Measurements from ENCODE around the gene USP34. TPM values are rescaled to one million over a fixed set of nuclear protein-coding genes. Genes with fewer than 3 reads are reported as not detected.

Gene USP34
- total RNA-seq, 1 experiment from 2014 or later: 91.4 TPM

DNA sequence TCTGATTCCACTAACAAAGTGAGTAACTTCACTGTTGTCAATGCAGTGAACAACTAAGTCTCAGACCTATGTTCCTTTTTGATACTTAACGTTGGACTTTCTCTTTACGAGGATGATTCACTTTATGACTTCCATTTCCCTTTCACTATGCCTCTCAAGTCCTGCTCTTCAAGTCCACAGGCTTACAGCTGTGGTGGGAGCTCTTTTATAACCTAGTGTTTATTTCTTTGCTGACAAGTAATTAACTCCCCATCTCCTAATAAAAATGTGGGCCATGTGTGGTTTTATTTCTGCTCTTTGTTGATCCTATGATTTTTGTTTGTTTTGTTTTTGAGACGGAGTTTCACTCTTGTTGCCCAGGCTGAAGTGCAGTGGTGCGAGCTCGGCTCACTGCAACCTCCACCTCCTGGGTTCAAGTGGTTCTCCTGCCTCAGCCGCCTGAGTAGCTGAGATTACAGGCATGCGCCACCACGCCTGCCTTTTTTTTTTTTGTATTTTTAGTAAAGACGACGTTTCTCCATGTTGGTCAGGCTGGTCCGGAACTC lies 142.1 kb downstream of the USP34 start:
- DNase-seq (ENCODE audit: low read depth, low spot score): peak; percentile 54

DNA sequence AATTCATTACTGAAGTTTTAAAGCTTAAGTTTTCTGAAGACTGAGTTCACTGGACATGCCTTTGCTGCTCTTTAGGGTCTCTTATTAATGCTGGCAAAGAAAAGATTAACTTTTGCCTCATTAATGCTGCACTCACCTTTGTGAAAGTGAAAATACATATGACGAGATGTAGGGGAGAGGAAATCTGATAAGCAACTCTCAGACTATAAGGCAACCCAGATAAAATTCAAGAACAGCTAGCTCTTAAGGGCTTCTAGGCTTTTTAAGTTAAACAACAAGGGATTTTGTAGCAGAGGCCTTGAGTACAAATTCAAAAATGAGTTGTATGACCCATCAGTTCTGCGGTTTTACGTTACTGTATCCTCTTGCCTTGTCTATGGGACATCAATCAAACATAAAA lies 143.7 kb downstream of the USP34 start:
- no peak for DNase-seq (ENCODE audit: low read depth, low spot score)
- H3K36me3 ChIP-seq (ENCODE audit: control insufficient read depth, insufficient read depth, low read length): peaks cover 23% of the 10 kb centered on the region; the same call in 1 of the 2 replicates
- H3K4me3 ChIP-seq (ENCODE audit: low read depth in 2 of 2, low read length in 2 of 2): no peak overlapping the region
- intact Hi-C loops (cut with micrococcal nuclease; ENCODE audit: unreplicated experiment) (no loop called here), in situ Hi-C loops (cut with HindIII; ENCODE audit: low pct_unique_long_range_greater_than_20kb, low sequenced_read_pairs) (no loop called here)
- TF ChIP-seq, protein P1, sequence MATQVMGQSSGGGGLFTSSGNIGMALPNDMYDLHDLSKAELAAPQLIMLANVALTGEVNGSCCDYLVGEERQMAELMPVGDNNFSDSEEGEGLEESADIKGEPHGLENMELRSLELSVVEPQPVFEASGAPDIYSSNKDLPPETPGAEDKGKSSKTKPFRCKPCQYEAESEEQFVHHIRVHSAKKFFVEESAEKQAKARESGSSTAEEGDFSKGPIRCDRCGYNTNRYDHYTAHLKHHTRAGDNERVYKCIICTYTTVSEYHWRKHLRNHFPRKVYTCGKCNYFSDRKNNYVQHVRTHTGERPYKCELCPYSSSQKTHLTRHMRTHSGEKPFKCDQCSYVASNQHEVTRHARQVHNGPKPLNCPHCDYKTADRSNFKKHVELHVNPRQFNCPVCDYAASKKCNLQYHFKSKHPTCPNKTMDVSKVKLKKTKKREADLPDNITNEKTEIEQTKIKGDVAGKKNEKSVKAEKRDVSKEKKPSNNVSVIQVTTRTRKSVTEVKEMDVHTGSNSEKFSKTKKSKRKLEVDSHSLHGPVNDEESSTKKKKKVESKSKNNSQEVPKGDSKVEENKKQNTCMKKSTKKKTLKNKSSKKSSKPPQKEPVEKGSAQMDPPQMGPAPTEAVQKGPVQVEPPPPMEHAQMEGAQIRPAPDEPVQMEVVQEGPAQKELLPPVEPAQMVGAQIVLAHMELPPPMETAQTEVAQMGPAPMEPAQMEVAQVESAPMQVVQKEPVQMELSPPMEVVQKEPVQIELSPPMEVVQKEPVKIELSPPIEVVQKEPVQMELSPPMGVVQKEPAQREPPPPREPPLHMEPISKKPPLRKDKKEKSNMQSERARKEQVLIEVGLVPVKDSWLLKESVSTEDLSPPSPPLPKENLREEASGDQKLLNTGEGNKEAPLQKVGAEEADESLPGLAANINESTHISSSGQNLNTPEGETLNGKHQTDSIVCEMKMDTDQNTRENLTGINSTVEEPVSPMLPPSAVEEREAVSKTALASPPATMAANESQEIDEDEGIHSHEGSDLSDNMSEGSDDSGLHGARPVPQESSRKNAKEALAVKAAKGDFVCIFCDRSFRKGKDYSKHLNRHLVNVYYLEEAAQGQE (IDR thresholded peaks at IDR 0.05; ENCODE audit: insufficient read depth in 1 of 2, low read depth in 2 of 2, low read length in 1 of 2): no peak
- TF ChIP-seq SIN3A (IDR thresholded peaks at IDR 0.05; ENCODE audit: borderline replicate concordance, insufficient read depth, low read depth, low read length): no peak
- TF ChIP-seq TCF7L2 (IDR thresholded peaks at IDR 0.05; ENCODE audit: low read depth, low read length): no peak
- TF ChIP-seq, protein P2, sequence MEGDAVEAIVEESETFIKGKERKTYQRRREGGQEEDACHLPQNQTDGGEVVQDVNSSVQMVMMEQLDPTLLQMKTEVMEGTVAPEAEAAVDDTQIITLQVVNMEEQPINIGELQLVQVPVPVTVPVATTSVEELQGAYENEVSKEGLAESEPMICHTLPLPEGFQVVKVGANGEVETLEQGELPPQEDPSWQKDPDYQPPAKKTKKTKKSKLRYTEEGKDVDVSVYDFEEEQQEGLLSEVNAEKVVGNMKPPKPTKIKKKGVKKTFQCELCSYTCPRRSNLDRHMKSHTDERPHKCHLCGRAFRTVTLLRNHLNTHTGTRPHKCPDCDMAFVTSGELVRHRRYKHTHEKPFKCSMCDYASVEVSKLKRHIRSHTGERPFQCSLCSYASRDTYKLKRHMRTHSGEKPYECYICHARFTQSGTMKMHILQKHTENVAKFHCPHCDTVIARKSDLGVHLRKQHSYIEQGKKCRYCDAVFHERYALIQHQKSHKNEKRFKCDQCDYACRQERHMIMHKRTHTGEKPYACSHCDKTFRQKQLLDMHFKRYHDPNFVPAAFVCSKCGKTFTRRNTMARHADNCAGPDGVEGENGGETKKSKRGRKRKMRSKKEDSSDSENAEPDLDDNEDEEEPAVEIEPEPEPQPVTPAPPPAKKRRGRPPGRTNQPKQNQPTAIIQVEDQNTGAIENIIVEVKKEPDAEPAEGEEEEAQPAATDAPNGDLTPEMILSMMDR (IDR thresholded peaks at IDR 0.05): no peak
- no peak for TF ChIP-seq POLR2AphosphoS5 (IDR thresholded peaks at IDR 0.05; ENCODE audit: low read depth, low read length)
- H3K9me3 ChIP-seq (ENCODE audit: control insufficient read depth, insufficient read depth, low read depth, low read length): no peaks in the 10 kb centered on the region
- ChIA-PET CTCF (no interaction called here), POLR2A (no interaction called here)
- no peak overlapping the region for H3K27ac ChIP-seq (ENCODE audit: low read length)
- no peaks in the 10 kb centered on the region for H3K27me3 ChIP-seq (ENCODE audit: control insufficient read depth, insufficient read depth, low read length)
- no TSS peak for BruUV-seq (replicated peaks)
- peaks cover 14% of the 10 kb centered on the region for H3K4me1 ChIP-seq (ENCODE audit: control insufficient read depth, insufficient read depth, low read length)
- no peak for ATAC-seq

More for the DNA sequence above, 142.1 kb downstream of the USP34 start:
- Histone ChIP-seq H3K4me1 (ENCODE audit: control insufficient read depth, insufficient read depth, low read length) (peaks cover 14% of the 10 kb centered on the region), H3K27me3 (ENCODE audit: control insufficient read depth, insufficient read depth, low read length) (no peaks in the 10 kb centered on the region), H3K4me3 (ENCODE audit: low read depth in 2 of 2, low read length in 2 of 2) (no peak overlapping the region), H3K27ac (ENCODE audit: low read length) (peak overlapping the region; percentile 19; the same call in 1 of the 2 replicates), H3K9me3 (ENCODE audit: control insufficient read depth, insufficient read depth, low read depth, low read length) (no peaks in the 10 kb centered on the region), H3K36me3 (ENCODE audit: control insufficient read depth, insufficient read depth, low read length) (peaks cover 31% of the 10 kb centered on the region)
- ChIA-PET CTCF (no interaction called here), POLR2A (interaction anchor here (0.9 kb wide), 1 partner anchor 8 kb away, joined by 4 read pairs; no protein-coding TSS in a partner anchor)
- ATAC-seq: peak; percentile 93
- intact Hi-C loops (cut with micrococcal nuclease; ENCODE audit: unreplicated experiment): no loop called here
- in situ Hi-C loops (cut with HindIII; ENCODE audit: low pct_unique_long_range_greater_than_20kb, low sequenced_read_pairs): no loop called here
- BruUV-seq (replicated peaks): no TSS peak
- TF ChIP-seq SIN3A (IDR thresholded peaks at IDR 0.05; ENCODE audit: borderline replicate concordance, insufficient read depth, low read depth, low read length): no peak
- TF ChIP-seq TCF7L2 (IDR thresholded peaks at IDR 0.05; ENCODE audit: low read depth, low read length): peak; percentile 91

DNA sequence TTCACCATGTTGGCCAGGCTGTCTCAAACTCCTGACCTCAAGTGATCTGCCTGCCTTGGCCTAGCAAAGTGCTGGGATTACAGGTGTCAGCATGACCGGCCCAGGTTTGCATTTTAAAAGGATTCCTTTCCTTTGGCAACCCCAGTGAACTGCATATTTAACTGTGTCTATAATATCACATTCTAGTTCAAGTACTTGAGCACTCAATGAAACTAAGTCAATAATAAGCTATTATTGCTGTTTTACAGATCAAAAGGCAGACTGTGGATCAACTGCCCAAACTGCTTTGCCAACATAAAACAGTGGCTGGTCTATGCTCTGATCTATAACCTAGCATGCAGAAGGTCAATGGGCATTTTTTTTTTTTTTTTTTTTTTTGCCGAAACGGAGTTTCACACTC lies 144.5 kb downstream of the USP34 start:
- ATAC-seq (no peak), DNase-seq (ENCODE audit: low read depth, low spot score) (no peak)
- intact Hi-C loops (cut with micrococcal nuclease; ENCODE audit: unreplicated experiment) (no loop called here), in situ Hi-C loops (cut with HindIII; ENCODE audit: low pct_unique_long_range_greater_than_20kb, low sequenced_read_pairs) (no loop called here)
- Histone ChIP-seq H3K36me3 (ENCODE audit: control insufficient read depth, insufficient read depth, low read length) (peaks cover 19% of the 10 kb centered on the region; the same call in 1 of the 2 replicates), H3K27ac (ENCODE audit: low read length) (no peak overlapping the region), H3K9me3 (ENCODE audit: control insufficient read depth, insufficient read depth, low read depth, low read length) (no peaks in the 10 kb centered on the region), H3K27me3 (ENCODE audit: control insufficient read depth, insufficient read depth, low read length) (no peaks in the 10 kb centered on the region), H3K4me1 (ENCODE audit: control insufficient read depth, insufficient read depth, low read length) (peaks cover 14% of the 10 kb centered on the region), H3K4me3 (ENCODE audit: low read depth in 2 of 2, low read length in 2 of 2) (no peak overlapping the region)
- POLR2A ChIA-PET: interaction anchor here (0.7 kb wide), 1 partner anchor 23 kb away, joined by 17 read pairs; no protein-coding TSS in a partner anchor
- BruUV-seq (replicated peaks): no TSS peak
- TF ChIP-seq, protein P1 (IDR thresholded peaks at IDR 0.05; ENCODE audit: insufficient read depth in 1 of 2, low read depth in 2 of 2, low read length in 1 of 2): no peak
- TF ChIP-seq, protein P2 (IDR thresholded peaks at IDR 0.05): no peak
- TF ChIP-seq SIN3A (IDR thresholded peaks at IDR 0.05; ENCODE audit: borderline replicate concordance, insufficient read depth, low read depth, low read length) (no peak), TCF7L2 (IDR thresholded peaks at IDR 0.05; ENCODE audit: low read depth, low read length) (no peak), POLR2AphosphoS5 (IDR thresholded peaks at IDR 0.05; ENCODE audit: low read depth, low read length) (no peak)
- CTCF ChIA-PET: no interaction called here
